Measurements from ENCODE around the gene PTPA. TPM values are rescaled to one million over a fixed set of nuclear protein-coding genes. Genes with fewer than 3 reads are reported as not detected.
"Not testable (repeated sequence)": the region's sequence is repeated elsewhere in the genome, so short reads cannot be mapped to it uniquely, and the experiment has no call there.

The PTPA gene
- total RNA-seq, 2 experiments from 2014 or later: 83.0 to 94.5 TPM

- H3K27me3 Mint-ChIP-seq (ENCODE audit: low read depth); CTCF ChIA-PET; intact Hi-C loops (cut with micrococcal nuclease); H3K27ac Mint-ChIP-seq; DNase-seq; H3K9me3 Mint-ChIP-seq; H3K4me3 Mint-ChIP-seq; H3K36me3 Mint-ChIP-seq (ENCODE audit: low read depth); H3K4me1 Mint-ChIP-seq (ENCODE audit: low read depth): not testable (repeated sequence)
Observed at GRCh38 chr9:129189971-129190370, 78.8 kb downstream of the PTPA start.

- Mint-ChIP-seq H3K9me3 (no peaks in the 10 kb centered on the region), H3K36me3 (ENCODE audit: low read depth) (no peaks in the 10 kb centered on the region), H3K27ac (no peak overlapping the region), H3K27me3 (ENCODE audit: low read depth) (peaks cover 4% of the 10 kb centered on the region), H3K4me3 (no peak overlapping the region), H3K4me1 (ENCODE audit: low read depth) (no peaks in the 10 kb centered on the region)
- no peak for DNase-seq
- intact Hi-C loops (cut with micrococcal nuclease): no loop called here
- CTCF ChIA-PET: interaction anchor here (2.0 kb wide), 1 partner anchor 13 kb away, joined by 5 read pairs; the partner anchor contains the start of gene IER5L
Observed at GRCh38 chr9:129191234-129191633, 80.0 kb downstream of the PTPA start.

GRCh38 chr9:129193655-129194054 is 82.4 kb downstream of the PTPA start:
- CTCF ChIA-PET: no interaction called here
- Mint-ChIP-seq H3K36me3 (ENCODE audit: low read depth) (no peaks in the 10 kb centered on the region), H3K27ac (no peak overlapping the region), H3K4me1 (ENCODE audit: low read depth) (peaks cover 2% of the 10 kb centered on the region), H3K27me3 (ENCODE audit: low read depth) (peaks cover 4% of the 10 kb centered on the region), H3K9me3 (no peaks in the 10 kb centered on the region), H3K4me3 (no peak overlapping the region)
- DNase-seq: no peak
- intact Hi-C loops (cut with micrococcal nuclease): no loop called here

- Mint-ChIP-seq H3K27ac (no peak overlapping the region), H3K27me3 (ENCODE audit: low read depth) (peaks cover 4% of the 10 kb centered on the region), H3K36me3 (ENCODE audit: low read depth) (no peaks in the 10 kb centered on the region), H3K4me1 (ENCODE audit: low read depth) (peaks cover 2% of the 10 kb centered on the region), H3K4me3 (no peak overlapping the region), H3K9me3 (no peaks in the 10 kb centered on the region)
- CTCF ChIA-PET: no interaction called here
- intact Hi-C loops (cut with micrococcal nuclease): no loop called here
- DNase-seq: no peak
Observed at GRCh38 chr9:129194221-129194620, 83.0 kb downstream of the PTPA start.

GRCh38 chr9:129195606-129196005 is 84.4 kb downstream of the PTPA start:
- CTCF ChIA-PET: interaction anchor here (1.0 kb wide), 1 partner anchor 53 kb away, joined by 3 read pairs; no protein-coding TSS in a partner anchor
- no peak for DNase-seq
- Mint-ChIP-seq H3K9me3 (no peaks in the 10 kb centered on the region), H3K27ac (no peak overlapping the region), H3K4me3 (no peak overlapping the region), H3K27me3 (ENCODE audit: low read depth) (peaks cover 4% of the 10 kb centered on the region), H3K36me3 (ENCODE audit: low read depth) (no peaks in the 10 kb centered on the region), H3K4me1 (ENCODE audit: low read depth) (peaks cover 2% of the 10 kb centered on the region)
- intact Hi-C loops (cut with micrococcal nuclease): no loop called here

- H3K27ac Mint-ChIP-seq; H3K4me3 Mint-ChIP-seq; intact Hi-C loops (cut with micrococcal nuclease); H3K9me3 Mint-ChIP-seq; CTCF ChIA-PET; DNase-seq; H3K27me3 Mint-ChIP-seq (ENCODE audit: low read depth); H3K36me3 Mint-ChIP-seq (ENCODE audit: low read depth); H3K4me1 Mint-ChIP-seq (ENCODE audit: low read depth): not testable (repeated sequence)
Observed at GRCh38 chr9:129197045-129197444, 85.8 kb downstream of the PTPA start.

GRCh38 chr9:129197978-129198318 is 86.7 kb downstream of the PTPA start:
- CTCF ChIA-PET: no interaction called here
- intact Hi-C loops (cut with micrococcal nuclease): no loop called here
- Mint-ChIP-seq H3K27me3 (ENCODE audit: low read depth) (peaks cover 4% of the 10 kb centered on the region), H3K36me3 (ENCODE audit: low read depth) (no peaks in the 10 kb centered on the region), H3K9me3 (no peaks in the 10 kb centered on the region), H3K4me3 (no peak overlapping the region), H3K4me1 (ENCODE audit: low read depth) (peaks cover 4% of the 10 kb centered on the region), H3K27ac (no peak overlapping the region)
- DNase-seq: no peak

Other genes with a start within 250 kb of the PTPA start
- gene KYAT1, start 229.5 kb upstream of the PTPA start, total RNA-seq: 10 to 100 TPM; 29.6 to 33.6 TPM
- 10 to 100 TPM; 13.1 to 13.2 TPM for gene LRRC8A, start 229.3 kb upstream of the PTPA start, total RNA-seq
- gene PHYHD1, start 190.4 kb upstream of the PTPA start, total RNA-seq: under 1 TPM; 0.44 to 0.50 TPM
- gene DOLK, start 163.8 kb upstream of the PTPA start, total RNA-seq: 1 to 10 TPM; 2.5 to 2.7 TPM
- 100 to 1,000 TPM; 101 to 112 TPM for gene NUP188, start 163.7 kb upstream of the PTPA start, total RNA-seq
- gene SH3GLB2, start 83.1 kb upstream of the PTPA start, total RNA-seq: 10 to 100 TPM; 38.0 to 38.2 TPM
- 10 to 100 TPM; 36.3 to 42.7 TPM for gene MIGA2, start 74.8 kb upstream of the PTPA start, total RNA-seq
- gene DOLPP1, start 30.3 kb upstream of the PTPA start, total RNA-seq: 10 to 100 TPM; 15.5 to 19.9 TPM
- gene CRAT, start 622 bp upstream of the PTPA start, total RNA-seq: 10 to 100 TPM; 15.0 to 15.8 TPM
- gene IER5L, start 66.8 kb downstream of the PTPA start, total RNA-seq: 1 to 10 TPM; 1.1 to 1.6 TPM

Measured in activated naive CD4-positive, alpha-beta T cell treated with anti-CD3 and anti-CD28 coated beads for 36 hours (primary cell).